Panc1 (cell line): ENCODE data around the gene REG3A.

ENCODE experiments used
- POLR2AphosphoS5 ChIP-seq: IDR thresholded peaks from 2 replicates; pipeline ENCODE4 v1.6.1; 2012; ENCODE audit warnings: mild to moderate bottlenecking, low read depth, low read length, moderate library complexity
- TF ChIP-seq, protein P1 (sequence below): fragments of 450-650 bp; IDR thresholded peaks from 2 replicates; pipeline ENCODE4 v1.5.1; 2017; ENCODE audit warnings: mild to moderate bottlenecking

DNA sequence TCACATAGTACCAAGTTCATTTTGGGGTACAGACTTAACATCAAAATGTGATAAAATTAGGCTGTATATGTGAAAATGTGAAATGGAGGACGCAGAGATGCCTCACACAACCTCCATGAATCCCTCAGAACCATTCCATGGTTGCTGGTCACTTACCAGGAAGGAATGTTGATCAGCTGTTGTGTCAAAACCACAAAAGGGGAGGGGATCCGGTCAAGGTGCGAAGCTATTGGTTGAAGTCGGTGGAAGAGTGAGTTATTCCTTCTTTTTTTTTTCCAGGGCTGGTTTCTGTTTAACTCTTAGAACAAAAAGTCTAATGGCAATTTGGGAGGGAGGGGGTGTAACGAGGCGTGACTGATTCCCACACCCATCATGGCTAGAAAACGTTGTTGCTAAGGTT lies 32.3 kb upstream of the REG3A start:
- TF ChIP-seq, protein P1, sequence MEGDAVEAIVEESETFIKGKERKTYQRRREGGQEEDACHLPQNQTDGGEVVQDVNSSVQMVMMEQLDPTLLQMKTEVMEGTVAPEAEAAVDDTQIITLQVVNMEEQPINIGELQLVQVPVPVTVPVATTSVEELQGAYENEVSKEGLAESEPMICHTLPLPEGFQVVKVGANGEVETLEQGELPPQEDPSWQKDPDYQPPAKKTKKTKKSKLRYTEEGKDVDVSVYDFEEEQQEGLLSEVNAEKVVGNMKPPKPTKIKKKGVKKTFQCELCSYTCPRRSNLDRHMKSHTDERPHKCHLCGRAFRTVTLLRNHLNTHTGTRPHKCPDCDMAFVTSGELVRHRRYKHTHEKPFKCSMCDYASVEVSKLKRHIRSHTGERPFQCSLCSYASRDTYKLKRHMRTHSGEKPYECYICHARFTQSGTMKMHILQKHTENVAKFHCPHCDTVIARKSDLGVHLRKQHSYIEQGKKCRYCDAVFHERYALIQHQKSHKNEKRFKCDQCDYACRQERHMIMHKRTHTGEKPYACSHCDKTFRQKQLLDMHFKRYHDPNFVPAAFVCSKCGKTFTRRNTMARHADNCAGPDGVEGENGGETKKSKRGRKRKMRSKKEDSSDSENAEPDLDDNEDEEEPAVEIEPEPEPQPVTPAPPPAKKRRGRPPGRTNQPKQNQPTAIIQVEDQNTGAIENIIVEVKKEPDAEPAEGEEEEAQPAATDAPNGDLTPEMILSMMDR: no peak
- no peak for TF ChIP-seq POLR2AphosphoS5
